ENCODE data around the gene ATXN2L.

DNA sequence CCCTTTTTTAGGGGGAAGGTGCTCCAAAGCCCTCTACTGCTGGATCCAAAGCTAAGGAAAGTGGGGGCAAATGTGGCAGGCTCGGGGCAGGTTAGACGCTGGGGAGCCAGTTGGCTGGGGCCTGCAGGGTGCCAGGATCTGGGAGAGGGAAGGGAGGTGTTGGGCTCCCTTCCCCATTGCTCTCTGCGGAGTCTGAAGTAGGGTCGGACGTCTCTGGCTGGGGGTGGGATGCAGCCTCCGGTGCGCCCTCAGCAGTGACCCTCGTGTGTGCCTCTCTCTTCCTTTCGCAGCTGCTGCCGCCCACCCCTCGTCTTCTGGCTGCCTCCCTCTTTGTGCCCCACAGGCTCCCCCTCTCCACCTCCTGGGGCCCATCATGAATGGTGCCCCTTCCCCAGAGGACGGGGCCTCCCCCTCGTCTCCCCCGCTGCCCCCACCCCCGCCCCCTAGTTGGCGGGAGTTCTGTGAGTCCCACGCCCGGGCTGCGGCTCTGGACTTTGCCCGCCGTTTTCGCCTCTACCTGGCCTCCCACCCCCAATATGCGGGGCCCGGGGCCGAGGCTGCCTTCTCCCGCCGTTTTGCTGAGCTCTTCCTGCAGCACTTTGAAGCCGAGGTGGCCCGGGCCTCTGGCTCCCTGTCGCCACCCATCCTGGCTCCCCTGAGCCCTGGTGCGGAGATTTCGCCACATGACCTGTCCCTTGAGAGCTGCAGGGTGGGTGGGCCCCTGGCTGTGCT lies 43.1 kb downstream of the ATXN2L start:
- TF ChIP-seq, protein P1, sequence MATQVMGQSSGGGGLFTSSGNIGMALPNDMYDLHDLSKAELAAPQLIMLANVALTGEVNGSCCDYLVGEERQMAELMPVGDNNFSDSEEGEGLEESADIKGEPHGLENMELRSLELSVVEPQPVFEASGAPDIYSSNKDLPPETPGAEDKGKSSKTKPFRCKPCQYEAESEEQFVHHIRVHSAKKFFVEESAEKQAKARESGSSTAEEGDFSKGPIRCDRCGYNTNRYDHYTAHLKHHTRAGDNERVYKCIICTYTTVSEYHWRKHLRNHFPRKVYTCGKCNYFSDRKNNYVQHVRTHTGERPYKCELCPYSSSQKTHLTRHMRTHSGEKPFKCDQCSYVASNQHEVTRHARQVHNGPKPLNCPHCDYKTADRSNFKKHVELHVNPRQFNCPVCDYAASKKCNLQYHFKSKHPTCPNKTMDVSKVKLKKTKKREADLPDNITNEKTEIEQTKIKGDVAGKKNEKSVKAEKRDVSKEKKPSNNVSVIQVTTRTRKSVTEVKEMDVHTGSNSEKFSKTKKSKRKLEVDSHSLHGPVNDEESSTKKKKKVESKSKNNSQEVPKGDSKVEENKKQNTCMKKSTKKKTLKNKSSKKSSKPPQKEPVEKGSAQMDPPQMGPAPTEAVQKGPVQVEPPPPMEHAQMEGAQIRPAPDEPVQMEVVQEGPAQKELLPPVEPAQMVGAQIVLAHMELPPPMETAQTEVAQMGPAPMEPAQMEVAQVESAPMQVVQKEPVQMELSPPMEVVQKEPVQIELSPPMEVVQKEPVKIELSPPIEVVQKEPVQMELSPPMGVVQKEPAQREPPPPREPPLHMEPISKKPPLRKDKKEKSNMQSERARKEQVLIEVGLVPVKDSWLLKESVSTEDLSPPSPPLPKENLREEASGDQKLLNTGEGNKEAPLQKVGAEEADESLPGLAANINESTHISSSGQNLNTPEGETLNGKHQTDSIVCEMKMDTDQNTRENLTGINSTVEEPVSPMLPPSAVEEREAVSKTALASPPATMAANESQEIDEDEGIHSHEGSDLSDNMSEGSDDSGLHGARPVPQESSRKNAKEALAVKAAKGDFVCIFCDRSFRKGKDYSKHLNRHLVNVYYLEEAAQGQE (IDR thresholded peaks at IDR 0.05; ENCODE audit: low read depth), result no peak
- TF ChIP-seq CEBPB (IDR thresholded peaks at IDR 0.05) (no peak), EP300 (IDR thresholded peaks at IDR 0.05; ENCODE audit: borderline replicate concordance) (no peak), FOXM1 (IDR thresholded peaks at IDR 0.05; ENCODE audit: borderline replicate concordance, low read depth) (no peak), NFIC (IDR thresholded peaks at IDR 0.05) (no peak), TAF1 (IDR thresholded peaks at IDR 0.05; ENCODE audit: low read depth) (no peak), EGR1 (IDR thresholded peaks at IDR 0.05) (no peak), CREB1 (IDR thresholded peaks at IDR 0.05; ENCODE audit: low read depth) (no peak), TCF12 (IDR thresholded peaks at IDR 0.05; ENCODE audit: low read depth) (no peak), RAD21 (IDR thresholded peaks at IDR 0.05; ENCODE audit: low read depth) (no peak), YY1 (IDR thresholded peaks at IDR 0.05; ENCODE audit: low read depth) (no peak)
- TF ChIP-seq, protein P2, sequence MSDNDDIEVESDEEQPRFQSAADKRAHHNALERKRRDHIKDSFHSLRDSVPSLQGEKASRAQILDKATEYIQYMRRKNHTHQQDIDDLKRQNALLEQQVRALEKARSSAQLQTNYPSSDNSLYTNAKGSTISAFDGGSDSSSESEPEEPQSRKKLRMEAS (IDR thresholded peaks at IDR 0.05), result no peak
